ENCODE results near the gene SLC12A4. TPM values are rescaled to one million over a fixed set of nuclear protein-coding genes. Genes with fewer than 3 reads are reported as not detected.
A peak's percentile ranks its signal among the peaks of the same experiment; 100 is the strongest.

The SLC12A4 gene
- total and polyA plus RNA-seq, 2 of the 13 experiments (the other 11 are each of a cell fraction or from before 2014, with no cell fraction given), result 65.1 to 84.3 TPM

DNA sequence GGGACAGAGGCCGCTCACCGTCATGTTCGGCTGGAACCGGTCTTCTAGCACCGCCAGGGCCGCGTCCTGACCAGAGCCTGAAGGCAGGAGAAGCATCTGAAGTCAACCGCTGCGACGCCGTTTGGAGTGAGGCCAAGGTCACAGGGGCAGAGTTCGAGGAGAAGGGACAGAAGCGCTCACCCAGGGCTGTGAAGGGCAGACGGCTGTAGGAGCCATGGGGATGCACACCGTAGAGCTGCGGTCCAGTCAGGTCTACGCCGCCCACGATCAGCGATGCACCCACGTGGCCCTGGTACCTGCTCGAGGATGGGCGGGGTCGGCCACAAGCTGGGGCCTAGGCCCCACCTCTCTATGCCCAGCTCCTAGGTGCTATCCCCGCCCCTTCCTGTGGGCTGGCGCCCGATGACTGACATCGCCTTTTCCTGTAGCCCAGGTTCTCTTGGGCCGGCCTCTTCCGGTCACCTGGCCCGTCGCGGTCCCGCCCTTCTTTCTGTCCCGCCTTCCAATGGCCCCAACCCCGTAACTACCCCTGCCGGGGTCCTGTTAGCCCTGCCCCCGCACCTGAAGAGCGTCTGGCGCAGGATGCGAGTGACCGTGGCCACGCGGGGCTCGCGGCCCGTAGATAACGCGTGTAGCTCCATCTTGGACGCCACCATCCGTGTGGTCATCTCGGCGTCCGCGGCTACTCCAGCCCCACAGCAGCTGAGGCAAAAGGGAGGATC lies 32.9 kb downstream of the SLC12A4 start (continued):
- TF ChIP-seq, protein P1, sequence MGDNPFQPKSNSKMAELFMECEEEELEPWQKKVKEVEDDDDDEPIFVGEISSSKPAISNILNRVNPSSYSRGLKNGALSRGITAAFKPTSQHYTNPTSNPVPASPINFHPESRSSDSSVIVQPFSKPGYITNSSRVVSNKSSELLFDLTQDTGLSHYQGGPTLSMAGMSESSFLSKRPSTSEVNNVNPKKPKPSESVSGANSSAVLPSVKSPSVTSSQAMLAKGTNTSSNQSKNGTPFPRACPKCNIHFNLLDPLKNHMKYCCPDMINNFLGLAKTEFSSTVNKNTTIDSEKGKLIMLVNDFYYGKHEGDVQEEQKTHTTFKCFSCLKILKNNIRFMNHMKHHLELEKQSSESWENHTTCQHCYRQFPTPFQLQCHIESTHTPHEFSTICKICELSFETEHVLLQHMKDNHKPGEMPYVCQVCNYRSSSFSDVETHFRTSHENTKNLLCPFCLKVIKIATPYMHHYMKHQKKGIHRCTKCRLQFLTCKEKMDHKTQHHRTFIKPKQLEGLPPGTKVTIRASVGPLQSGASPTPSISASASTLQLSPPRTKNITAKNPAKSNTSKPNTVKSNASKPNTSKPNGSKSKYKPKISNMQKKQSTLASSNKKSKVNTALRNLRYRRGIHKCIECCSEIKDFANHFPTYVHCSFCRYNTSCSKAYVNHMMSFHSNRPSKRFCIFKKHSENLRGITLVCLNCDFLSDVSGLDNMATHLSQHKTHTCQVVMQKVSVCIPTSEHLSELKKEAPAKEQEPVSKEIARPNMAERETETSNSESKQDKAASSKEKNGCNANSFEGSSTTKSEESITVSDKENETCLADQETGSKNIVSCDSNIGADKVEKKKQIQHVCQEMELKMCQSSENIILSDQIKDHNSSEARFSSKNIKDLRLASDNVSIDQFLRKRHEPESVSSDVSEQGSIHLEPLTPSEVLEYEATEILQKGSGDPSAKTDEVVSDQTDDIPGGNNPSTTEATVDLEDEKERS (CRISPR knock-in tag; IDR thresholded peaks at IDR 0.05), result 0 out of 2 replicates have a peak, but pooled peaks have one; percentile 36
- TF ChIP-seq DPF2 (CRISPR knock-in tag; IDR thresholded peaks at IDR 0.05; ENCODE audit: borderline replicate concordance, low read depth) (peak; percentile 67; the same call in 1 of the 2 replicates), NFE2 (CRISPR knock-in tag; IDR thresholded peaks at IDR 0.05) (peak; percentile 35; the same call in 1 of the 2 replicates), CENPX (CRISPR knock-in tag; IDR thresholded peaks at IDR 0.05) (no peak), TOPORS (CRISPR knock-in tag; IDR thresholded peaks at IDR 0.05) (no peak; the same call in none of the 2 replicates), AGO1 (IDR thresholded peaks at IDR 0.05; ENCODE audit: low read depth, low read length, poor library complexity, severe bottlenecking) (peak; percentile 97), ONECUT2 (CRISPR knock-in tag; IDR thresholded peaks at IDR 0.05) (no peak), ZNF33B (CRISPR knock-in tag; IDR thresholded peaks at IDR 0.05) (peak; percentile 26; the same call in 1 of the 2 replicates), REPIN1 (CRISPR knock-in tag; IDR thresholded peaks at IDR 0.05; ENCODE audit: borderline replicate concordance, low read depth) (peak; percentile 94), ZNF678 (CRISPR knock-in tag; IDR thresholded peaks at IDR 0.05) (peak; percentile 93; the same call in 1 of the 2 replicates), TBX3 (IDR thresholded peaks at IDR 0.05; ENCODE audit: borderline replicate concordance) (no peak), HNRNPH1 (optimal IDR thresholded peaks at IDR 0.05; ENCODE audit: low read depth, low read length) (no peak), ZNF282 (IDR thresholded peaks at IDR 0.05; ENCODE audit: partially characterized antibody) (no peak), PTBP1 (IDR thresholded peaks at IDR 0.05; ENCODE audit: low read depth, low read length, poor library complexity, severe bottlenecking) (no peak), KAT2B (IDR thresholded peaks at IDR 0.05; ENCODE audit: borderline replicate concordance, low read depth, low read length) (no peak), FLYWCH1 (CRISPR knock-in tag; IDR thresholded peaks at IDR 0.05) (no peak), ZNF549 (CRISPR knock-in tag; IDR thresholded peaks at IDR 0.05) (no peak), ZNF670 (CRISPR knock-in tag; IDR thresholded peaks at IDR 0.05; ENCODE audit: borderline replicate concordance) (no peak), CHD2 (IDR thresholded peaks at IDR 0.05; ENCODE audit: low read depth, low read length) (no peak), KLF16 (CRISPR knock-in tag; IDR thresholded peaks at IDR 0.05) (peak in 1 of 2 experiments; percentile 91; a peak in 3 of 4 replicates), ZBTB7A (CRISPR knock-in tag; IDR thresholded peaks at IDR 0.05) (0 out of 2 replicates have a peak, but pooled peaks have one; percentile 64), MEF2D (CRISPR knock-in tag; IDR thresholded peaks at IDR 0.05) (peak; percentile 78)
- TF ChIP-seq, protein P2, sequence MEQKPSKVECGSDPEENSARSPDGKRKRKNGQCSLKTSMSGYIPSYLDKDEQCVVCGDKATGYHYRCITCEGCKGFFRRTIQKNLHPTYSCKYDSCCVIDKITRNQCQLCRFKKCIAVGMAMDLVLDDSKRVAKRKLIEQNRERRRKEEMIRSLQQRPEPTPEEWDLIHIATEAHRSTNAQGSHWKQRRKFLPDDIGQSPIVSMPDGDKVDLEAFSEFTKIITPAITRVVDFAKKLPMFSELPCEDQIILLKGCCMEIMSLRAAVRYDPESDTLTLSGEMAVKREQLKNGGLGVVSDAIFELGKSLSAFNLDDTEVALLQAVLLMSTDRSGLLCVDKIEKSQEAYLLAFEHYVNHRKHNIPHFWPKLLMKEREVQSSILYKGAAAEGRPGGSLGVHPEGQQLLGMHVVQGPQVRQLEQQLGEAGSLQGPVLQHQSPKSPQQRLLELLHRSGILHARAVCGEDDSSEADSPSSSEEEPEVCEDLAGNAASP (CRISPR knock-in tag; IDR thresholded peaks at IDR 0.05; ENCODE audit: borderline replicate concordance), result no peak
- TF ChIP-seq, protein P3, sequence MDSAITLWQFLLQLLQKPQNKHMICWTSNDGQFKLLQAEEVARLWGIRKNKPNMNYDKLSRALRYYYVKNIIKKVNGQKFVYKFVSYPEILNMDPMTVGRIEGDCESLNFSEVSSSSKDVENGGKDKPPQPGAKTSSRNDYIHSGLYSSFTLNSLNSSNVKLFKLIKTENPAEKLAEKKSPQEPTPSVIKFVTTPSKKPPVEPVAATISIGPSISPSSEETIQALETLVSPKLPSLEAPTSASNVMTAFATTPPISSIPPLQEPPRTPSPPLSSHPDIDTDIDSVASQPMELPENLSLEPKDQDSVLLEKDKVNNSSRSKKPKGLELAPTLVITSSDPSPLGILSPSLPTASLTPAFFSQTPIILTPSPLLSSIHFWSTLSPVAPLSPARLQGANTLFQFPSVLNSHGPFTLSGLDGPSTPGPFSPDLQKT (CRISPR knock-in tag; IDR thresholded peaks at IDR 0.05; ENCODE audit: borderline replicate concordance), result no peak
